ENCODE results near the gene SIRT7. TPM values are rescaled to one million over a fixed set of nuclear protein-coding genes. Genes with fewer than 3 reads are reported as not detected.
"Not testable (repeated sequence)": the region's sequence is repeated elsewhere in the genome, so short reads cannot be mapped to it uniquely, and the experiment has no call there.

SIRT7 gene
- total RNA-seq, 1 donor from 2014 or later, result 22.6 TPM

DNA sequence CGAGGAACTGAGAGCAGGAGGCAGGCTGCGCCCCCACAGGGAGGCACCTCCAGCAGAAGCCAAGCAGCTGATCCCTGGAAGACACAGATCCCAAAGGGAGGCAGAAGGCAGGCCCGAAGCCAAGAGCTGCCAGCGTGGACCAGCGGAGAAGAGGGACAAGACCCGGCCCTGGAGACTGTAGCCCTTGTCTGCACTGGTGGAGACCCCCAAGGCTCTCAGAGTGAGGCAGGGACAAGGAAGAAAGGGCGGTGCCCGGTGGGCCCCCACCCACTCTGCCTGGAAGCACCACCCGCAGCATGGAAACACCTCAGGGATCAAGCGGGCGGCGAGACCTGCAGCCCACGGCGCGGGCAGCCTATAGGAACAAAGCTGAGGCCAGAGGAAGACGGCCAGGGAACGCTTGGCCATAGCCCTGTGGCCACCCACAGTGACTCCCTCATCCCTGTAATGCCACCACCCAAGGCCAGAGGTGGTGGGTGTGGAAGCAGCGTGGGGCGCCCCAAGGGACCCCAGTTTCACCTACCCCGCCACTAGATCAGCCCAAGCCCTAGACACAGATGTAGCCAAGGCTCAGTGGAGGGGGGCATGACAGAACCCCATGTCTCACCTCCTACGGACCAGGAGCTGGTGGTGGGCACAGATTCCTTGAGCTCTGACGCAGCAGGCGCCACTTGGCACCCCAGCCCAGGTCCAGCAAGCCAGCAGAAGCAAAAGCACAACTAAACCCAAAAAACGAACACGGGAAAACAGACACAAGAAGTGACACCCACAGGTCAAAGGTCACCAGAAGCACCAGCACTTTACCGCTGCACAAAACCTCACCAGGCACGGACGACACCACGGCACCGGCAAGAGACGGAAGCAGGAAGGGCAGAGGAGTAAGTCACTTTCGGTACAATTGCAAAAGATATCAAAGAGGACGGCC, 2.9 kb upstream of the SIRT7 start:
- TF ChIP-seq CTCF (IDR thresholded peaks at IDR 0.05; ENCODE audit: unreplicated experiment), result no peak
- H3K36me3 Mint-ChIP-seq, result peaks cover 6% of the 10 kb centered on the region
- H3K4me3 Mint-ChIP-seq, result no peak overlapping the region
- no peaks in the 10 kb centered on the region for H3K9me3 Mint-ChIP-seq
- no peak for DNase-seq (ENCODE audit: low spot score in 2 of 2, unreplicated experiment in 2 of 2)
- H3K4me1 Mint-ChIP-seq, result peaks cover 29% of the 10 kb centered on the region
- no peak overlapping the region for H3K27ac Mint-ChIP-seq
- no peaks in the 10 kb centered on the region for H3K27me3 Mint-ChIP-seq (ENCODE audit: low read depth)

DNA sequence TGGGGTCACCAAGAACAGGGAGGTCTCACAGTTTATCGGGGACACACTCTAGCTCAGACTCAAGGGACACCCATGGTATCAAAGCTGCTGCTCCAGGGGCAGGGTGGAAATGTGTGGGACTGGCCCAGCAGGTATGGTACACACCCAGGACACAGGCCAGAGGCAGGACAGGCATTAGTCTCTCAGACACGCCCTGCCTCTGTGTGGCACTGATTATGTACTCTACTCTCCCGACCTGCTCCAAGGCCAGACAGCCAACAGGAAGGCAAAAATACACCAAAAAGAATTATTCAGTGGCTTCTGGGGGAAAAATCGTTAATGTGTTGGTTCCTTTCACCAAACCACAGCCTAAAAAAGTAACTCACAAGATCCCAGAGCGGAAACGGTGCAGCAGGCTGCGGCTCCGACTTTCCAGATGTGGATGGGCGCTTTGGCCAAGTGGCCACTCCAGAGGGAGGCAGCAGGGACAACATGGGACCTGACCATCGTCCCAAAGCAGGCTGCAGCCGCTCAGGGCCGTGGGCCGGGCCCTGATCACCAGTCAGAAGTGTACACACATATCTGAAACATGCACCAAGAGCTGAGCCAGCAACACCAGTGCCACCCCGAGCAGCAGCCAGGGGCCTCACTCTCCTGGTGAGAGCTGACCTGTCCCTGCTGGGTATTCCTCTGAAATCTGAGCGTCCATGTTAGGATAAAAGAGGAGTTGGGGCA, 1.0 kb upstream of the SIRT7 start:
- peak overlapping the region; percentile 79 for H3K4me3 Mint-ChIP-seq
- H3K27me3 Mint-ChIP-seq (ENCODE audit: low read depth), result no peaks in the 10 kb centered on the region
- no peak overlapping the region for H3K27ac Mint-ChIP-seq
- TF ChIP-seq CTCF (IDR thresholded peaks at IDR 0.05; ENCODE audit: unreplicated experiment), result no peak
- H3K9me3 Mint-ChIP-seq, result no peaks in the 10 kb centered on the region
- peaks cover 6% of the 10 kb centered on the region for H3K36me3 Mint-ChIP-seq
- DNase-seq (ENCODE audit: low spot score in 2 of 2, unreplicated experiment in 2 of 2), result no peak
- H3K4me1 Mint-ChIP-seq, result peaks cover 18% of the 10 kb centered on the region

- not testable (repeated sequence) for DNase-seq (ENCODE audit: low spot score in 2 of 2, unreplicated experiment in 2 of 2); H3K36me3 Mint-ChIP-seq; H3K9me3 Mint-ChIP-seq; H3K27me3 Mint-ChIP-seq (ENCODE audit: low read depth)
- Mint-ChIP-seq H3K4me1 (peaks cover 14% of the 10 kb centered on the region), H3K4me3 (peak overlapping the region; percentile 79), H3K27ac (peak overlapping the region; percentile 64)
Observed at GRCh38 chr17:81918333-81918669, 325 bp upstream of the SIRT7 start.

GRCh38 chr17:81916234-81917001, 1.6 kb downstream of the SIRT7 start:
- DNase-seq (ENCODE audit: low spot score in 2 of 2, unreplicated experiment in 2 of 2), result no peak
- Mint-ChIP-seq H3K27ac (peak overlapping the region; percentile 85), H3K9me3 (no peaks in the 10 kb centered on the region), H3K36me3 (peaks cover 14% of the 10 kb centered on the region), H3K27me3 (ENCODE audit: low read depth) (no peaks in the 10 kb centered on the region), H3K4me1 (peaks cover 10% of the 10 kb centered on the region), H3K4me3 (peak overlapping the region; percentile 69)
- no peak for TF ChIP-seq CTCF (IDR thresholded peaks at IDR 0.05; ENCODE audit: unreplicated experiment)

GRCh38 chr17:81915331-81915730, 2.6 kb downstream of the SIRT7 start:
- Mint-ChIP-seq H3K4me3 (no peak overlapping the region), H3K4me1 (peaks cover 11% of the 10 kb centered on the region), H3K27me3 (ENCODE audit: low read depth) (no peaks in the 10 kb centered on the region), H3K36me3 (peaks cover 11% of the 10 kb centered on the region), H3K9me3 (no peaks in the 10 kb centered on the region), H3K27ac (no peak overlapping the region)
- TF ChIP-seq CTCF (IDR thresholded peaks at IDR 0.05; ENCODE audit: unreplicated experiment), result no peak
- DNase-seq (ENCODE audit: low spot score in 2 of 2, unreplicated experiment in 2 of 2), result no peak

Data from mesothelial cell of epicardium (in vitro differentiated cells).